Osteocyte (in vitro differentiated cells): ENCODE data around the gene LEMD1. TPM values are rescaled to one million over a fixed set of nuclear protein-coding genes. Genes with fewer than 3 reads are reported as not detected.

Experiments
- DNase-seq: peaks from one replicate; pipeline ENCODE4 v3.0.0; 2021; ENCODE audit warnings: mixed read lengths; ENCODE audit not compliant: unreplicated experiment; ENCODE audit errors: extremely low spot score
- H3K27ac Mint-ChIP-seq: one replicate; pipeline ENCODE4 v1.8.0; 2021; ENCODE audit warnings: mild to moderate bottlenecking, mixed read lengths; ENCODE audit not compliant: unreplicated experiment
- H3K27me3 Mint-ChIP-seq: one replicate; pipeline ENCODE4 v1.8.0; 2021; ENCODE audit warnings: mixed read lengths; ENCODE audit not compliant: unreplicated experiment
- H3K36me3 Mint-ChIP-seq: one replicate; pipeline ENCODE4 v1.8.0; 2021; ENCODE audit warnings: mixed read lengths; ENCODE audit not compliant: unreplicated experiment
- H3K4me1 Mint-ChIP-seq: one replicate; pipeline ENCODE4 v1.8.0; 2021; ENCODE audit warnings: mixed read lengths; ENCODE audit not compliant: unreplicated experiment
- H3K4me3 Mint-ChIP-seq: one replicate; pipeline ENCODE4 v1.8.0; 2021; ENCODE audit warnings: mild to moderate bottlenecking, moderate library complexity, mixed read lengths; ENCODE audit not compliant: unreplicated experiment
- H3K9me3 Mint-ChIP-seq: one replicate; pipeline ENCODE4 v1.8.0; 2021; ENCODE audit warnings: mixed read lengths; ENCODE audit not compliant: unreplicated experiment
- total RNA-seq: library from RNA; stranded (reverse); gene quantifications from 2 replicates; pipeline ENCODE4 v1.2.1, GENCODE V29; 2021
- TF ChIP-seq, protein P1 (sequence below): fragments of 200-600 bp; sonication (generic); IDR thresholded peaks from 2 replicates; pipeline ENCODE4 v1.5.0; 2021; ENCODE audit warnings: antibody characterized with exemption, mild to moderate bottlenecking, moderate library complexity

The LEMD1 gene
- total RNA-seq, 1 donor from 2014 or later, result not detected

DNA sequence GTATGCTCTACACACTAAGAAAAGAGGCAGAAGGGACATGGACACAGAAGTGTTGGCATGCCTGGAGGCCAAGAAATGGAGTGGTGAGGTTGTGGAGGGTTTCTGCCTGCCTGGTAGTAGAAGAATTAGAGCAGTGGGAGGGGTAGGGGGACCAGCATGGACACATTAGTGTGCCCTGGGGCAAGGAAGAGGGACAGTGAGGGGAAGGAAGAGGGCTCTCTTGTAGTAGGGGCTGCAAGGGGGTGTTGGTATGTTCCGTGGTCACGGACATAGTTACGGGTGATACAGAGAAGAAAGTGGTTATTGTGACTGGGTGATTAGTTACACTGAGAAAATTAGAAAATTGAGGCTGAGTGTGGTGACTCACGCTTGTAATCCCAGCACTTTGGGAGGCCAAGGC, 23.3 kb downstream of the LEMD1 start:
- H3K4me3 Mint-ChIP-seq, result no peak overlapping the region
- H3K27me3 Mint-ChIP-seq, result peaks cover 51% of the 10 kb centered on the region
- no peaks in the 10 kb centered on the region for H3K36me3 Mint-ChIP-seq
- DNase-seq, result no peak
- H3K4me1 Mint-ChIP-seq, result no peaks in the 10 kb centered on the region
- H3K27ac Mint-ChIP-seq, result no peak overlapping the region
- H3K9me3 Mint-ChIP-seq, result no peaks in the 10 kb centered on the region
- TF ChIP-seq, protein P1, sequence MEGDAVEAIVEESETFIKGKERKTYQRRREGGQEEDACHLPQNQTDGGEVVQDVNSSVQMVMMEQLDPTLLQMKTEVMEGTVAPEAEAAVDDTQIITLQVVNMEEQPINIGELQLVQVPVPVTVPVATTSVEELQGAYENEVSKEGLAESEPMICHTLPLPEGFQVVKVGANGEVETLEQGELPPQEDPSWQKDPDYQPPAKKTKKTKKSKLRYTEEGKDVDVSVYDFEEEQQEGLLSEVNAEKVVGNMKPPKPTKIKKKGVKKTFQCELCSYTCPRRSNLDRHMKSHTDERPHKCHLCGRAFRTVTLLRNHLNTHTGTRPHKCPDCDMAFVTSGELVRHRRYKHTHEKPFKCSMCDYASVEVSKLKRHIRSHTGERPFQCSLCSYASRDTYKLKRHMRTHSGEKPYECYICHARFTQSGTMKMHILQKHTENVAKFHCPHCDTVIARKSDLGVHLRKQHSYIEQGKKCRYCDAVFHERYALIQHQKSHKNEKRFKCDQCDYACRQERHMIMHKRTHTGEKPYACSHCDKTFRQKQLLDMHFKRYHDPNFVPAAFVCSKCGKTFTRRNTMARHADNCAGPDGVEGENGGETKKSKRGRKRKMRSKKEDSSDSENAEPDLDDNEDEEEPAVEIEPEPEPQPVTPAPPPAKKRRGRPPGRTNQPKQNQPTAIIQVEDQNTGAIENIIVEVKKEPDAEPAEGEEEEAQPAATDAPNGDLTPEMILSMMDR, result no peak

DNA sequence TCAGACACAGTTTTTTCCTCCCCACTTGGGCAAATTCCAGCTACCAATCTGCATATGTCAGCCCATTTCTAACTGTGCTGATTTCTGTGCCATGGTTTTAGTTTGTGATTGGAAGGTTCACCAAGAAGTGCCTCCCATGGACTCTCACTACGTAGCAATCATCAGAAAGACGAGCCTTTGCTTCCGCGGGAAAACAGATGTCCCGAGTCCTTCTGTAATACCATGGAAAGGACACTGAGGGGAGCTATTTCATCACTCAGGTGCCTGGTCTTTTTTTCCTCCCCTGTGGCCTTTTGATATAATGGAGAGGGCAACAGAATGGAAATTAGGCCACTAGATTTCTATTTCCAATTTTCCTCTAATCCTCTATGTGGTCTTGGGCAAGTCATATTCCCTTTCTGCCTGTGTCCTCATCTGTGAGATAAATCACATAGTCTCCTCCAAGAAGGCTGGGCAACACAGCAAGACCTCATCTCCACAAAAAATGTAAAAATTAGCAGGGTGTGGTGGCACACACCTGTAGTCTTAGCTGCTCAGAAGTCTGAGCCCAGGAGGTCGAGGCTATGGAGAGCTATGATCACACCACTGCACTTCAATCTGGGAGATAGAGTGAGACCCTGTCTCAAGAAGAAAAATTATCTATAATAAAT, 24.8 kb downstream of the LEMD1 start:
- Mint-ChIP-seq H3K27me3 (peaks cover 58% of the 10 kb centered on the region), H3K9me3 (no peaks in the 10 kb centered on the region), H3K4me3 (no peak overlapping the region), H3K27ac (no peak overlapping the region), H3K36me3 (no peaks in the 10 kb centered on the region), H3K4me1 (no peaks in the 10 kb centered on the region)
- TF ChIP-seq, protein P1, result peak; percentile 51
- no peak for DNase-seq

DNA sequence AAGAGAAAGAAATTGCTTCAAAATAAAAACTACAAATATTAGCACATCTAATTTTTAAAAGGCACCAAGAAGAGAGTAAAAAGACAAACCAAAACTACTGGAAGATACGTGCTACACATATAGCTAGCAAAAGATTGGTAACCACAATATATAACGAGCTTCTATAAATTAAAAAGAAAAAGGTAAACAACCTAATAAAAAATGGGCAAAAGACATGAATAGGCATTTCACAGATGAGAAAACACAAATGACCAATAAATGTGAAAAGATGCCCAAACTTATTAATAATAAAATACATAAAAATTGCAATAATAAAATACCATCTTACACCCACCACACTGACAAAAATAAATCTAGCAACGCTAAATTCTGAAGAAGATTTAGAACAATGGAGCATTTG, 26.2 kb downstream of the LEMD1 start:
- no peaks in the 10 kb centered on the region for H3K9me3 Mint-ChIP-seq
- DNase-seq, result no peak
- H3K27me3 Mint-ChIP-seq, result peaks cover 63% of the 10 kb centered on the region
- H3K36me3 Mint-ChIP-seq, result no peaks in the 10 kb centered on the region
- TF ChIP-seq, protein P1, result no peak
- H3K27ac Mint-ChIP-seq, result no peak overlapping the region
- no peak overlapping the region for H3K4me3 Mint-ChIP-seq
- H3K4me1 Mint-ChIP-seq, result no peaks in the 10 kb centered on the region

DNA sequence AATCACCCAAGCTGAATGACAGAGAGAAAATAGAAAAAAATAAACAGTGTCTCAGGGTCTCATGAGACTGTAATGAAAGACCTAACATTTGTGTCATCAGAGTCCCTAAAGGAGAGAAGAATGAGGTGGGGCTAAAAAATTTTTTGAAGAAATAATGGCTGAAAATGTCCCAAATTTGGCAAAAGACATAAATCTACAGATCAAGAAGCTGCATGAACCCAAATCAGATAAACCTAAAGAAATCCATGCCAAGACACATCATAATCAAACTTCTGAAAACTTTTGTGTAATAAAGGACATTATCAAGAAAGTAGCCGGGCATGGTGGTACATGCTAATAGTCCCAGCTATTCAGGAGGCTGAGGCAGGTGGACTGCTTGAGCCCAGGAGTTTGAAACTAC, 29.2 kb downstream of the LEMD1 start:
- Mint-ChIP-seq H3K27ac (no peak overlapping the region), H3K27me3 (peaks cover 60% of the 10 kb centered on the region), H3K4me1 (no peaks in the 10 kb centered on the region), H3K4me3 (no peak overlapping the region), H3K36me3 (no peaks in the 10 kb centered on the region), H3K9me3 (no peaks in the 10 kb centered on the region)
- DNase-seq, result no peak
- TF ChIP-seq, protein P1, result no peak

DNA sequence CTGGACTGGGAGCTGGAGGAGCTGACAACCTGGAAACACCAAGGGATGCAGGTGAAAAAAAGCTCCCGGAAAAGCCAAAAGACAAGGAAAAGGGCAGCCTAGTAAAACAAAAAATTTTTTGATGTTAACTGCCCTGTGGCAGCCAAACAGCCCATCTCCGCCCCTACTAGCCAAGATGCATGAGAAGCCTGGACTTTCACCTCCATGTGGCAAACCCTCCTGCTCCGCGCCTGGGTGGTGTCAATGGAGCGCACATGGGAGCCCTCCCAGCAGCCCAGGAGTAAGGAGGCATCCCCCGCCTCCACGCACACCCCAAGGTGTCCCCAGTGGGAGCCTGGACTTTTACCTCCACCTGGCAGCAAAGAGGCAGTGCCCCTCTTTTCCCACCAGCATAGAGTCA, 30.5 kb downstream of the LEMD1 start:
- DNase-seq, result no peak
- Mint-ChIP-seq H3K4me1 (no peaks in the 10 kb centered on the region), H3K27me3 (peaks cover 47% of the 10 kb centered on the region), H3K4me3 (no peak overlapping the region), H3K36me3 (no peaks in the 10 kb centered on the region), H3K27ac (no peak overlapping the region), H3K9me3 (no peaks in the 10 kb centered on the region)
- TF ChIP-seq, protein P1, result no peak
